Neural cell (in vitro differentiated cells): Measurements from ENCODE around the gene DAGLB.

Experiments used
- CTCF ChIP-seq: fragments of 450-650 bp; IDR thresholded peaks from 2 replicates; pipeline ENCODE4 v1.5.1; 2014; ENCODE audit warnings: antibody characterized with exemption, mild to moderate bottlenecking, moderate library complexity; ENCODE audit not compliant: poor library complexity, severe bottlenecking
- EP300 ChIP-seq: fragments of 450-650 bp; conservative IDR thresholded peaks from 2 replicates; pipeline ENCODE4 v1.6.1; 2014; ENCODE audit warnings: antibody characterized with exemption, mild to moderate bottlenecking, moderate library complexity; ENCODE audit not compliant: poor library complexity, severe bottlenecking
- SMC3 ChIP-seq: fragments of 450-650 bp; conservative IDR thresholded peaks from 2 replicates; pipeline ENCODE4 v1.6.1; 2014; ENCODE audit warnings: antibody characterized with exemption, mild to moderate bottlenecking, moderate library complexity; ENCODE audit not compliant: poor library complexity

- TF ChIP-seq SMC3: no peak
- TF ChIP-seq CTCF: no peak
- TF ChIP-seq EP300: no peak
Measured at GRCh38 chr7:6367701-6368211, 80.0 kb downstream of the DAGLB start.
